ENCODE data around the gene NHEJ1.

Gene NHEJ1

GRCh38 chr2:219111375-219112061, 49.1 kb downstream of the NHEJ1 start:
- Histone ChIP-seq H3K36me3 (ENCODE audit: insufficient read depth, low read length) (no peaks in the 10 kb centered on the region), H3K9me3 (ENCODE audit: control insufficient read depth, insufficient read depth, low read length) (no peaks in the 10 kb centered on the region), H3K9ac (ENCODE audit: low read depth, low read length) (no peak overlapping the region), H3K4me1 (ENCODE audit: insufficient read depth, low read length) (no peaks in the 10 kb centered on the region)

DNA sequence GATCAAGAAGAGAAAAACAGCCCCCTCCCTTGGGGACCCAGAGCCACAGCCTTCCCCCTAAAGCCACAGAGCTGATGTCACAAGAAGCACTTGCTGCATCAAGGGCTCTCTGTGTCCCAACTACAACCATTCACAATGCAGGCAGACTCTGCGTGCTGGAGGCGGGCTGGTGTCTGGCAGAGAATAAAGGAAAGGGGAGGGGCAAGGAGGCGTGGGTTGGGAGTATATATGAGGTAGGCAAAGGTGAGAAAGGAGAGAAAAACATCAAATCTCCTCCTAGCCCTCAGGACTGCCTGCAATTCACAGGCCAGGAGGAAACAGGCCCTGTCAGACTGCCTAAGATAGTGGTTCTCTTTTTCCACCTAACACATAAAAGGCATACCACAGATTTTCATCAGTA, 51.1 kb downstream of the NHEJ1 start:
- no peaks in the 10 kb centered on the region for H3K4me1 ChIP-seq (ENCODE audit: insufficient read depth, low read length)
- H3K36me3 ChIP-seq (ENCODE audit: insufficient read depth, low read length), result no peaks in the 10 kb centered on the region
- no peak overlapping the region; the same call in 1 of the 2 replicates for H3K9ac ChIP-seq (ENCODE audit: low read depth, low read length)
- no peaks in the 10 kb centered on the region for H3K9me3 ChIP-seq (ENCODE audit: control insufficient read depth, insufficient read depth, low read length)

DNA sequence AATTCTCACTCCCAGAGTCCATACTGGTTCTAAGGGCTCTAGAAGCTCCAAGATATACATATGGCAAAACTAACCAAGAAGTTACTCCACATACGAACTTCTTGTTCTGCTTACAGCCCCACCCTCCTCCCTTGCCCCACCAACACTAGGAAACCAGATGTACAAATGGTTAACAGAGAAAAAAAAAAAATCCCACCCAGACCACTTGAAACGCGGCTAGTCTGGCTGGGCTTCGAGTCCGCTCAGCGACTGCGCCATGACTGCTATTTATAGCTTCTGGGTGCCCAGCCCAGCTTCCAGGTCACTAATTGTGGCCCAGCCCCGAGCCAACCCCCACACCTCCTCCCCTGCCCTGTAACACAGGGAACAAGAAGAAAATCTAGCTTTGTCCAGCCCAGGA, 52.9 kb downstream of the NHEJ1 start:
- Histone ChIP-seq H3K9me3 (ENCODE audit: control insufficient read depth, insufficient read depth, low read length) (no peaks in the 10 kb centered on the region), H3K4me1 (ENCODE audit: insufficient read depth, low read length) (no peaks in the 10 kb centered on the region), H3K9ac (ENCODE audit: low read depth, low read length) (no peak overlapping the region), H3K36me3 (ENCODE audit: insufficient read depth, low read length) (no peaks in the 10 kb centered on the region)

DNA sequence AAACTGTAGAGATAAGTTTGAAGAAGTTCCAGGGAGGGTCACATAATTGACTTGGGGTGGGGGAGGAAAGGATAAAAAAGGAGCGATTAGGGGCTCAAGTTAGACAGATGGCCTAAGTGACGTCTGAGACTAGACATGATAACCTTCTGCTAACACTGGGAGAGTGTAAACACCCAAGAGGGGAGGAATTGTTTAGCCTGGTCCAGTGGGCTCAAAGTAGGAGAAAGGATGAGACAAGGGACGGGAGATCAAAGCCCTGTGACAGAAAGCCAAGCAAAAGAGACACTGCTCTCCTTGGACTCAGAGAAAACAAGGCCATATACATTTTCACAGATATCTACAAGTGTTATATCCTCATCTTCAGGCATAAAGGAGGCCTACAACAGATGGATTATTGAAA, 54.4 kb downstream of the NHEJ1 start:
- Histone ChIP-seq H3K36me3 (ENCODE audit: insufficient read depth, low read length) (no peaks in the 10 kb centered on the region), H3K9me3 (ENCODE audit: control insufficient read depth, insufficient read depth, low read length) (no peaks in the 10 kb centered on the region), H3K9ac (ENCODE audit: low read depth, low read length) (no peak overlapping the region), H3K4me1 (ENCODE audit: insufficient read depth, low read length) (no peaks in the 10 kb centered on the region)

- no peaks in the 10 kb centered on the region for H3K4me1 ChIP-seq (ENCODE audit: insufficient read depth, low read length)
- H3K9me3 ChIP-seq (ENCODE audit: control insufficient read depth, insufficient read depth, low read length), result no peaks in the 10 kb centered on the region
- no peak overlapping the region for H3K9ac ChIP-seq (ENCODE audit: low read depth, low read length)
- no peaks in the 10 kb centered on the region for H3K36me3 ChIP-seq (ENCODE audit: insufficient read depth, low read length)
These were observed 56.2 kb downstream of the NHEJ1 start for GRCh38 chr2:219104107-219105035.

- Histone ChIP-seq H3K36me3 (ENCODE audit: insufficient read depth, low read length) (no peaks in the 10 kb centered on the region), H3K9me3 (ENCODE audit: control insufficient read depth, insufficient read depth, low read length) (no peaks in the 10 kb centered on the region), H3K9ac (ENCODE audit: low read depth, low read length) (no peak overlapping the region), H3K4me1 (ENCODE audit: insufficient read depth, low read length) (no peaks in the 10 kb centered on the region)
These were observed 61.3 kb downstream of the NHEJ1 start for GRCh38 chr2:219099329-219099728.

- H3K36me3 ChIP-seq (ENCODE audit: insufficient read depth, low read length), result no peaks in the 10 kb centered on the region
- no peak overlapping the region for H3K9ac ChIP-seq (ENCODE audit: low read depth, low read length)
- H3K4me1 ChIP-seq (ENCODE audit: insufficient read depth, low read length), result no peaks in the 10 kb centered on the region
- H3K9me3 ChIP-seq (ENCODE audit: control insufficient read depth, insufficient read depth, low read length), result no peaks in the 10 kb centered on the region
These were observed 65.1 kb downstream of the NHEJ1 start for GRCh38 chr2:219095406-219095935.

GRCh38 chr2:219094171-219094570, 66.4 kb downstream of the NHEJ1 start:
- Histone ChIP-seq H3K36me3 (ENCODE audit: insufficient read depth, low read length) (no peaks in the 10 kb centered on the region), H3K9me3 (ENCODE audit: control insufficient read depth, insufficient read depth, low read length) (no peaks in the 10 kb centered on the region), H3K4me1 (ENCODE audit: insufficient read depth, low read length) (no peaks in the 10 kb centered on the region), H3K9ac (ENCODE audit: low read depth, low read length) (no peak overlapping the region)

GRCh38 chr2:219090436-219091299, 69.9 kb downstream of the NHEJ1 start:
- H3K36me3 ChIP-seq (ENCODE audit: insufficient read depth, low read length), result no peaks in the 10 kb centered on the region
- 0 out of 2 replicates have a peak, but pooled peaks cover 7% of the 10 kb centered on the region for H3K4me1 ChIP-seq (ENCODE audit: insufficient read depth, low read length)
- H3K9ac ChIP-seq (ENCODE audit: low read depth, low read length), result no peak overlapping the region
- no peaks in the 10 kb centered on the region for H3K9me3 ChIP-seq (ENCODE audit: control insufficient read depth, insufficient read depth, low read length)

DNA sequence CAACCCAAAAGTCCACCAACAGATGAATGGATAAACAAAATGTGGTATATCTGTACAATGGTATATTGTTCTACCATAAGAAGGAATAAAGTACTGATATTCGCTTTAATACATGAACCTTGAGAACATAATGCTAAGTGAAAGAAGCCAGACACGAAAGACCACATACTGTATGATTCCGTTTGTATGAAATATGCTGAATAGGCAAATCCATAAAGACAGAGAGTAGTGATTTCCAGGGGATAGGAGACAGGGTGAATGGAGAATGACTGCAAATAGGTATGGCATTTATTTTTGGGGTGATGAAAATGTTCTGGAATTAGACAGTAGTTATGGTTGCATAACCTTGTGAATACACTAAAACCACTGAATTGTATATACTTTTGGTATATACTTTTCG, 71.3 kb downstream of the NHEJ1 start:
- Histone ChIP-seq H3K4me1 (ENCODE audit: insufficient read depth, low read length) (0 out of 2 replicates have a peak, but pooled peaks cover 7% of the 10 kb centered on the region), H3K9me3 (ENCODE audit: control insufficient read depth, insufficient read depth, low read length) (no peaks in the 10 kb centered on the region), H3K9ac (ENCODE audit: low read depth, low read length) (no peak overlapping the region), H3K36me3 (ENCODE audit: insufficient read depth, low read length) (no peaks in the 10 kb centered on the region)

DNA sequence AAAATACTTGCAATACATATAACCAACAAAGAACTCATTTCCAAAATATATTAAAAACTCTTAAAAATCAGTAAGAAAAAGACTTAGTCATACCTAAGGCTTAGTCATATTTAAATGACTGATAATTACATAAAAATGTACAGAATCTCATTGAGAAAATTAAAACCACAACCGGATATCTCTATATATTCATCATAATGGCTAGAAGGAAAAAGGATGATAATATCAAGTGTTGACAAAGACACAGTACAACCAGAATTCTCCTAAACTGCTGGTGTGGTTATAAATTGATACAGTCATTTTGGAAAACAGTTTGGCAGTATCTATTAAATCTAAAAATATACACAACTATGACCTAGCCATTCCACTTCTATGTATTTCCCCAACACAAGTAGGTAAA, 72.8 kb downstream of the NHEJ1 start:
- Histone ChIP-seq H3K9me3 (ENCODE audit: control insufficient read depth, insufficient read depth, low read length) (no peaks in the 10 kb centered on the region), H3K4me1 (ENCODE audit: insufficient read depth, low read length) (0 out of 2 replicates have a peak, but pooled peaks cover 7% of the 10 kb centered on the region), H3K9ac (ENCODE audit: low read depth, low read length) (no peak overlapping the region), H3K36me3 (ENCODE audit: insufficient read depth, low read length) (no peaks in the 10 kb centered on the region)

DNA sequence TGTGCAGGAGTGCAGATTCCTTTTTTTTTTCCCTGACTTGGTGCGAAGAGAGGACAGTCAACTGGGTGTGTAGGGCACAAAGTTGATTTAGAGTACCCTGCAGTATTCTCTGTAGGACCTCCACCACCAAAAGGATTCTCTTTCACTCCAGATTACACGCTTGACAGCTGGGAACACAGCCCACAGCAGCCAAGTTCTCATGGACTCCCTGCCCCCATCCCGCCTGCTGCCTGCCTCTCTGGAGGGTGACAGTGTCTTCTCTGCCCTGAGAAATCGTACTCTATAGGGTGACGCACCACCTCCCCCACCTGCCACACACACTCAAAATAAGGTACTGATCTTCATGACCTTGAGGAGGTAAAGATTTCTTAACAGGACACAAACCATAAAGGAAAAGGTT, 73.3 kb downstream of the NHEJ1 start:
- H3K9me3 ChIP-seq (ENCODE audit: control insufficient read depth, insufficient read depth, low read length), result no peaks in the 10 kb centered on the region
- 0 out of 2 replicates have a peak, but pooled peaks cover 7% of the 10 kb centered on the region for H3K4me1 ChIP-seq (ENCODE audit: insufficient read depth, low read length)
- no peak overlapping the region for H3K9ac ChIP-seq (ENCODE audit: low read depth, low read length)
- no peaks in the 10 kb centered on the region for H3K36me3 ChIP-seq (ENCODE audit: insufficient read depth, low read length)

DNA sequence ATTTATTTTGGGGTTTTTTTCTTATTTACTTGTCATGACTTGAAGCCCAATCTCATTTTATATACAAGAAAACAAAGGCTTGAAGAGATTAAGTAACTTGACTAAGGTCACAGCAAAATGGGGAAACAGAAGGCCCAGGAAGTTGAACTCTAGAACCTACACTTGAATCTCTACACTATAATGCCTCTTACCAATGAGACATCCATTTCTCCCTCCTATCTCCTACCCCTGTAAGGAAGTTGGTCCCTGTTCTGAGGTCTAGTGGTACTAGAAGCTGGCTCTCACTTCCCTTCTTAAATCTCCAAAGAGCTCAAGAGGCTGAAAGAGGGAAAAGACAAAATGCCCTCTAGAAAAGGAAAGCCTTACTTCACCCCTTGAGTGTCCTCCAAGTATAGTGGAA, 74.4 kb downstream of the NHEJ1 start:
- H3K36me3 ChIP-seq (ENCODE audit: insufficient read depth, low read length), result no peaks in the 10 kb centered on the region
- no peaks in the 10 kb centered on the region for H3K9me3 ChIP-seq (ENCODE audit: control insufficient read depth, insufficient read depth, low read length)
- 0 out of 2 replicates have a peak, but pooled peaks cover 7% of the 10 kb centered on the region for H3K4me1 ChIP-seq (ENCODE audit: insufficient read depth, low read length)
- H3K9ac ChIP-seq (ENCODE audit: low read depth, low read length), result no peak overlapping the region

- Histone ChIP-seq H3K4me1 (ENCODE audit: insufficient read depth, low read length) (0 out of 2 replicates have a peak, but pooled peaks cover 7% of the 10 kb centered on the region), H3K9me3 (ENCODE audit: control insufficient read depth, insufficient read depth, low read length) (no peaks in the 10 kb centered on the region), H3K36me3 (ENCODE audit: insufficient read depth, low read length) (no peaks in the 10 kb centered on the region), H3K9ac (ENCODE audit: low read depth, low read length) (no peak overlapping the region)
These were observed 75.8 kb downstream of the NHEJ1 start for GRCh38 chr2:219084791-219085190.
